H9 (cell line): ENCODE measurements around the gene HS6ST1. TPM values are rescaled to one million over a fixed set of nuclear protein-coding genes. Genes with fewer than 3 reads are reported as not detected.

Experiments
- DNase-seq: peaks from one replicate; pipeline ENCODE4 v3.0.0-alpha.2; 2017
- H2AFZ ChIP-seq: one replicate; pipeline ENCODE4 v1.6.1; 2013; ENCODE audit warnings: mild to moderate bottlenecking, low read length, control low read depth, moderate library complexity
- H2AK5ac ChIP-seq: 2 replicates; pipeline ENCODE4 v1.6.1; 2013; ENCODE audit warnings: low read length, control low read depth, mixed read lengths; ENCODE audit not compliant: insufficient read length
- H2BK120ac ChIP-seq: one replicate; pipeline ENCODE4 v1.6.1; 2013; ENCODE audit warnings: low read depth, mild to moderate bottlenecking, low read length, control low read depth, inconsistent platforms; ENCODE audit not compliant: poor library complexity, severe bottlenecking
- H2BK12ac ChIP-seq: 2 replicates; pipeline ENCODE4 v1.6.1; 2013; ENCODE audit warnings: low read length, control low read depth, mixed read lengths, low read depth; ENCODE audit not compliant: insufficient read length
- H2BK15ac ChIP-seq: 2 replicates; pipeline ENCODE4 v1.6.1; 2013; ENCODE audit warnings: low read depth, low read length, control low read depth
- H2BK20ac ChIP-seq: one replicate; pipeline ENCODE4 v1.6.1; 2013; ENCODE audit warnings: low read depth, mild to moderate bottlenecking, low read length, control low read depth, inconsistent platforms; ENCODE audit not compliant: poor library complexity, severe bottlenecking
- H2BK5ac ChIP-seq: 2 replicates; pipeline ENCODE4 v1.6.1; 2013; ENCODE audit warnings: low read length, control low read depth, mixed read lengths; ENCODE audit not compliant: insufficient read length
- H3K14ac ChIP-seq: 2 replicates; pipeline ENCODE4 v1.6.1; 2013; ENCODE audit warnings: low read length, control low read depth; ENCODE audit not compliant: insufficient read depth
- H3K18ac ChIP-seq: 2 replicates; pipeline ENCODE4 v1.6.1; 2013; ENCODE audit warnings: low read depth, mild to moderate bottlenecking, mixed read lengths, low read length, control low read depth; ENCODE audit not compliant: insufficient read length
- H3K23ac ChIP-seq: 2 replicates; pipeline ENCODE4 v1.6.1; 2013; ENCODE audit warnings: low read length, control low read depth, mixed read lengths, low read depth; ENCODE audit not compliant: insufficient read length
- H3K23me2 ChIP-seq: 2 replicates; pipeline ENCODE4 v1.6.1; 2013; ENCODE audit warnings: low read depth, mild to moderate bottlenecking, mixed read lengths, low read length, control low read depth; ENCODE audit not compliant: insufficient read length, poor library complexity, severe bottlenecking
- H3K27ac ChIP-seq: 2 replicates; pipeline ENCODE4 v1.5.1; 2013; ENCODE audit warnings: low read length, control low read depth, mixed read lengths, low read depth; ENCODE audit not compliant: insufficient read length
- H3K27me3 ChIP-seq: 2 replicates; pipeline ENCODE4 v1.6.1; 2013; ENCODE audit warnings: low read length, control low read depth, inconsistent platforms; ENCODE audit not compliant: insufficient read depth
- H3K4ac ChIP-seq: 2 replicates; pipeline ENCODE4 v1.6.1; 2013; ENCODE audit warnings: low read depth, mild to moderate bottlenecking, control low read depth, inconsistent platforms, low read length, moderate library complexity
- H3K4me1 ChIP-seq: 2 replicates; pipeline ENCODE4 v1.6.1; 2013; ENCODE audit warnings: low read length, control low read depth, inconsistent platforms; ENCODE audit not compliant: insufficient read depth
- H3K4me2 ChIP-seq: 2 replicates; pipeline ENCODE4 v1.6.1; 2013; ENCODE audit warnings: low read length, control low read depth, mixed read lengths; ENCODE audit not compliant: insufficient read length, insufficient read depth
- H3K56ac ChIP-seq: 2 replicates; pipeline ENCODE4 v1.6.1; 2013; ENCODE audit warnings: low read depth, mild to moderate bottlenecking, mixed read lengths, low read length, control low read depth; ENCODE audit not compliant: insufficient read length
- H3K79me1 ChIP-seq: 2 replicates; pipeline ENCODE4 v1.6.1; 2013; ENCODE audit warnings: low read depth, mild to moderate bottlenecking, moderate library complexity, low read length, control low read depth, inconsistent platforms; ENCODE audit not compliant: insufficient read depth, poor library complexity, severe bottlenecking
- H3K79me2 ChIP-seq: 2 replicates; pipeline ENCODE4 v1.6.1; 2013; ENCODE audit warnings: low read length, control low read depth, inconsistent platforms; ENCODE audit not compliant: insufficient read depth
- H3K9ac ChIP-seq: 2 replicates; pipeline ENCODE4 v1.6.1; 2013; ENCODE audit warnings: low read length, control low read depth, mixed read lengths; ENCODE audit not compliant: insufficient read length; ENCODE audit errors: extremely low read depth
- H3K9me3 ChIP-seq: one replicate; pipeline ENCODE4 v1.6.1; 2013; ENCODE audit warnings: low read depth, low read length, inconsistent platforms; ENCODE audit not compliant: control insufficient read depth
- H3T11ph ChIP-seq: one replicate; pipeline ENCODE4 v1.6.1; 2013; ENCODE audit warnings: mild to moderate bottlenecking, low read length, control low read depth, inconsistent platforms
- H4K20me1 ChIP-seq: one replicate; pipeline ENCODE4 v1.6.1; 2013; ENCODE audit not compliant: control insufficient read depth, insufficient read length, insufficient read depth
- H4K5ac ChIP-seq: 2 replicates; pipeline ENCODE4 v1.6.1; 2013; ENCODE audit warnings: low read depth, mild to moderate bottlenecking, mixed read lengths, low read length, control low read depth; ENCODE audit not compliant: insufficient read length
- H4K8ac ChIP-seq: replicated peaks from 2 replicates; pipeline ENCODE4 v1.6.1; 2013; ENCODE audit warnings: low read length, control low read depth, mixed read lengths, low read depth; ENCODE audit not compliant: insufficient read length
- H4K91ac ChIP-seq: 2 replicates; pipeline ENCODE4 v1.6.1; 2013; ENCODE audit warnings: low read depth, mild to moderate bottlenecking, moderate library complexity, mixed read lengths, low read length, control low read depth; ENCODE audit not compliant: insufficient read length
- H3K27ac Mint-ChIP-seq, 3 experiments: 2 replicates in 2 of 3; 3 replicates in 1 of 3; pipeline ENCODE4 v1.8.0; 2020 to 2021; ENCODE audit warnings: mixed read lengths in 3 of 3, mild to moderate bottlenecking in 1 of 3, moderate library complexity in 1 of 3
- H3K27me3 Mint-ChIP-seq: 2 replicates; pipeline ENCODE4 v1.8.0; 2021; ENCODE audit warnings: low read depth, mild to moderate bottlenecking, moderate library complexity, mixed read lengths
- H3K36me3 Mint-ChIP-seq, 3 experiments: 2 replicates in 2 of 3; 3 replicates in 1 of 3; pipeline ENCODE4 v1.8.0; 2020 to 2021; ENCODE audit warnings: low read depth in 3 of 3, mixed read lengths in 3 of 3; ENCODE audit not compliant: insufficient read depth in 1 of 3
- H3K4me1 Mint-ChIP-seq, 2 experiments: 2 replicates each; pipeline ENCODE4 v1.8.0; 2020; ENCODE audit warnings: mixed read lengths in 2 of 2
- H3K4me3 Mint-ChIP-seq, 2 experiments: 2 replicates in 1 of 2; 3 replicates in 1 of 2; pipeline ENCODE4 v1.8.0; 2020 to 2021; ENCODE audit warnings: mild to moderate bottlenecking in 2 of 2, mixed read lengths in 2 of 2, moderate library complexity in 1 of 2
- H3K9me3 Mint-ChIP-seq, 2 experiments: 2 replicates in 1 of 2; 3 replicates in 1 of 2; pipeline ENCODE4 v1.8.0; 2020; ENCODE audit warnings: mild to moderate bottlenecking in 2 of 2, mixed read lengths in 2 of 2, moderate library complexity in 1 of 2
- CTCF ChIP-seq: fragments of 200-600 bp; sonication (generic); conservative IDR thresholded peaks from 3 replicates; pipeline ENCODE4 v1.8.0; 2021; ENCODE audit warnings: antibody characterized with exemption, mild to moderate bottlenecking
- WGBS: extraction: QIAGEN DNeasy Blood & Tissue Kit; methylation state at CpG from one replicate; pipeline ENCODE4 v1.1.7; 2013; ENCODE audit warnings: missing lambda C conversion rate, low lambda C conversion rate, mixed read lengths; ENCODE audit not compliant: insufficient read length; ENCODE audit errors: extremely low coverage; 5-methylcytosine and 5-hydroxymethylcytosine counted together
- total RNA-seq: library from RNA; stranded (reverse); gene quantifications from 2 replicates; pipeline ENCODE4 v1.2.1, GENCODE V29; 2021

Gene HS6ST1
- total RNA-seq, 1 experiment from 2014 or later = 60.2 TPM

- Mint-ChIP-seq H3K27me3 (no peaks in the 10 kb centered on the region), H3K36me3 (peaks cover 3 to 26% (median 12%) of the 10 kb centered on the region in 3 experiments), H3K4me1 (peaks cover 31 to 47% of the 10 kb centered on the region in 2 experiments), H3K9me3 (no peaks in the 10 kb centered on the region), H3K4me3 (no peak overlapping the region), H3K27ac (peak overlapping the region in 1 of 3 experiments; percentile 18; a peak in 1 of 7 replicates)
- Histone ChIP-seq H3K27ac (no peak overlapping the region), H3K79me2 (peaks cover 46% of the 10 kb centered on the region; the same call in 1 of the 2 replicates), H2BK5ac (no peak overlapping the region), H3K18ac (no peak overlapping the region), H3K9me3 (no peaks in the 10 kb centered on the region), H3K23me2 (no peaks in the 10 kb centered on the region), H3K27me3 (no peaks in the 10 kb centered on the region), H3K4me1 (no peaks in the 10 kb centered on the region), H2AFZ (no peak overlapping the region), H2BK12ac (no peak overlapping the region), H2BK120ac (no peak overlapping the region), H3K4me2 (no peak overlapping the region), H3K23ac (no peak overlapping the region), H3K56ac (no peak overlapping the region), H3K9ac (no peak overlapping the region), H3T11ph (no peak overlapping the region), H4K20me1 (peaks cover 3% of the 10 kb centered on the region), H2BK20ac (no peak overlapping the region), H4K5ac (no peak overlapping the region), H3K4ac (no peak overlapping the region), H2AK5ac (no peak overlapping the region), H3K79me1 (peaks cover 13% of the 10 kb centered on the region), H4K8ac (no peak overlapping the region), H3K14ac (no peak overlapping the region), H4K91ac (no peak overlapping the region), H2BK15ac (no peak overlapping the region)
- TF ChIP-seq CTCF = no peak
- no CpG with 5 or more reads among the region's 11 CpGs for WGBS
- no peak for DNase-seq
These were observed 19.0 kb downstream of the HS6ST1 start for GRCh38 chr2:128299628-128300027.
